ENCODE data around the gene LRBA.

The LRBA gene

GRCh38 chr4:150874338-150875226 lies 140.5 kb downstream of the LRBA start:
- no peak for DNase-seq

GRCh38 chr4:150867148-150867547 lies 147.9 kb downstream of the LRBA start:
- DNase-seq, result peak; percentile 85

GRCh38 chr4:150863456-150863855 lies 151.6 kb downstream of the LRBA start:
- DNase-seq, result no peak

- DNase-seq, result no peak
These were observed 152.3 kb downstream of the LRBA start for GRCh38 chr4:150862829-150863228.

GRCh38 chr4:150859453-150859852 lies 155.6 kb downstream of the LRBA start:
- no peak for DNase-seq

- no peak for DNase-seq
These were observed 159.0 kb downstream of the LRBA start for GRCh38 chr4:150855981-150856510.

- DNase-seq, result no peak
These were observed 160.5 kb downstream of the LRBA start for GRCh38 chr4:150854600-150854999.

- DNase-seq, result no peak
These were observed 161.2 kb downstream of the LRBA start for GRCh38 chr4:150853882-150854281.

- no peak for DNase-seq
These were observed 162.9 kb downstream of the LRBA start for GRCh38 chr4:150852216-150852615.

- no peak for DNase-seq
These were observed 166.1 kb downstream of the LRBA start for GRCh38 chr4:150849016-150849415.

GRCh38 chr4:150828159-150828558 lies 186.9 kb downstream of the LRBA start:
- peak; percentile 80 for DNase-seq

GRCh38 chr4:150827226-150827625 lies 187.9 kb downstream of the LRBA start:
- DNase-seq, result peak; percentile 8

GRCh38 chr4:150826306-150826705 lies 188.8 kb downstream of the LRBA start:
- DNase-seq, result no peak

- no peak for DNase-seq
These were observed 192.7 kb downstream of the LRBA start for GRCh38 chr4:150822407-150822806.

GRCh38 chr4:150821641-150822040 lies 193.4 kb downstream of the LRBA start:
- no peak for DNase-seq

GRCh38 chr4:150820409-150820808 lies 194.7 kb downstream of the LRBA start:
- DNase-seq, result no peak

GRCh38 chr4:150818661-150819060 lies 196.4 kb downstream of the LRBA start:
- DNase-seq, result no peak

- no peak for DNase-seq
These were observed 197.1 kb downstream of the LRBA start for GRCh38 chr4:150817804-150818528.

GRCh38 chr4:150817017-150817416 lies 198.1 kb downstream of the LRBA start:
- DNase-seq, result no peak

- DNase-seq, result no peak
These were observed 198.6 kb downstream of the LRBA start for GRCh38 chr4:150816491-150816890.

- no peak for DNase-seq
These were observed 200.2 kb downstream of the LRBA start for GRCh38 chr4:150814873-150815272.

- no peak for DNase-seq
These were observed 209.7 kb downstream of the LRBA start for GRCh38 chr4:150805183-150806025.

GRCh38 chr4:150801833-150802232 lies 213.3 kb downstream of the LRBA start:
- DNase-seq, result no peak

Measured in CD4-positive, alpha-beta T cell treated with Interleukin-10 for 1 hour (primary cell).